HepG2 (cell line): ENCODE data around the gene TEAD1. TPM values are rescaled to one million over a fixed set of nuclear protein-coding genes. Genes with fewer than 3 reads are reported as not detected.

Source experiments
- SALL1 ChIP-seq: sonication (generic); formaldehyde crosslinking; IDR thresholded peaks from 2 replicates; pipeline ENCODE4 v1.8.0; 2022; ENCODE audit warnings: mild to moderate bottlenecking, missing genetic modification reagents
- TCF7 ChIP-seq: sonication (generic); IDR thresholded peaks from 2 replicates; pipeline ENCODE4 v1.6.1; 2016; ENCODE audit warnings: antibody characterized with exemption, low read depth
- ZBTB3 ChIP-seq: sonication (generic); formaldehyde crosslinking; IDR thresholded peaks from 2 replicates; pipeline ENCODE4 v1.4.0; 2020; ENCODE audit warnings: low read depth, mild to moderate bottlenecking, moderate library complexity, missing genetic modification reagents, borderline replicate concordance
- ZFAT ChIP-seq: sonication (generic); formaldehyde crosslinking; conservative IDR thresholded peaks from 2 replicates; pipeline ENCODE4 v1.8.1; 2023; ENCODE audit warnings: missing genetic modification reagents, inconsistent platforms
- ZNF660 ChIP-seq: sonication (generic); formaldehyde crosslinking; IDR thresholded peaks from 2 replicates; pipeline ENCODE4 v1.5.1; 2020; ENCODE audit warnings: mild to moderate bottlenecking, low read depth, missing genetic modification reagents, borderline replicate concordance
- ZNF75D ChIP-seq: sonication (generic); formaldehyde crosslinking; IDR thresholded peaks from 2 replicates; pipeline ENCODE4 v1.8.1; 2023; ENCODE audit warnings: missing genetic modification reagents, mild to moderate bottlenecking, borderline replicate concordance
- polyA plus RNA-seq, 8 experiments: library from polyadenylated mRNA; depleted of rRNA in 3 of 8; stranded (reverse) in 7 of 8; unstranded in 1 of 8; fragments of >200 nt; fragmentation: Illumina TruSeq in 4 of 8; extraction: Trizol in 4 of 8; gene quantifications; 2 replicates each; pipeline versions ENCODE4 v1.2.1 to v1.2.3, GENCODE V29; 2011 to 2016; ENCODE audit warnings: low read depth in 4 of 8, missing spikeins in 1 of 8, mixed read lengths in 1 of 8; ENCODE audit not compliant: insufficient read depth in 1 of 8
- total RNA-seq, 5 experiments: library from RNA; depleted of rRNA; stranded (reverse); fragments of >200 nt; fragmentation: Illumina TruSeq; extraction: Trizol; gene quantifications; 2 replicates each; pipeline ENCODE4 v1.2.3, GENCODE V29; 2016; ENCODE audit warnings: low read depth in 1 of 5
- TF ChIP-seq, protein P1 (sequence below), 2 experiments: fragments of 450-650 bp in 1 of 2; sonication (generic) in 1 of 2; formaldehyde crosslinking in 1 of 2; IDR thresholded peaks; 2 replicates each; pipeline versions ENCODE4 v1.6.1 to v1.8.0; 2016 to 2022; ENCODE audit warnings: antibody characterized with exemption in 1 of 2, mild to moderate bottlenecking in 1 of 2, missing genetic modification reagents in 1 of 2
- TF ChIP-seq, protein P2 (sequence below): sonication (generic); IDR thresholded peaks from 2 replicates; pipeline ENCODE4 v1.6.1; 2016; ENCODE audit warnings: low read depth, borderline replicate concordance
- TF ChIP-seq, protein P3 (sequence below): sonication (generic); formaldehyde crosslinking; IDR thresholded peaks from 2 replicates; pipeline ENCODE4 v1.5.0; 2020; ENCODE audit warnings: missing genetic modification reagents, mild to moderate bottlenecking, borderline replicate concordance
- TF ChIP-seq, protein P4 (sequence below): IDR thresholded peaks from 2 replicates; pipeline ENCODE4 v1.4.0; 2020; ENCODE audit warnings: mild to moderate bottlenecking, missing genetic modification reagents
- TF ChIP-seq, protein P5 (sequence below): sonication (generic); formaldehyde crosslinking; IDR thresholded peaks from 2 replicates; pipeline ENCODE4 v1.4.0; 2020; ENCODE audit warnings: missing genetic modification reagents, borderline replicate concordance

The TEAD1 gene
- total and polyA plus RNA-seq, 2 of the 13 experiments (the other 11 are each of a cell fraction or from before 2014, with no cell fraction given): 20.1 to 30.5 TPM

DNA sequence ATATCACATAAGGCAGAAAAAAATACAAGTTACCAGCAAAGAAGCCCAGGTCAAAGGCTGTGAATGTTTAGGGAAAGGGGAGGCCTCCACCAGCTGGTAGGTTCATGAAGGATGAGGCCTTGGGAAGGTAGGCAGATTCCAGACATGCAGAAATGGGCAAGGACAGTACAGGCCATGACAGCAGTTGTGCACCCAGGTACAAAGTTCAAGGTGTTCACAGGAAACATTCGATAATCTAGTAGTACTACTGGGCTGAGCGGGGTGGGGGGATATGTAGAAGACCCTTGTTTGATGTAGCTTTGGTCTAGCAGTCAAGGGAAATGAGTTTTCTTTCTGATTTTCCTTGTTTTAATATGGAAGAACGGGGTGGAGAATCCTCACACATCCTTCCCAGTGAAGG lies 182.1 kb downstream of the TEAD1 start (continued):
- TF ChIP-seq, protein P1, sequence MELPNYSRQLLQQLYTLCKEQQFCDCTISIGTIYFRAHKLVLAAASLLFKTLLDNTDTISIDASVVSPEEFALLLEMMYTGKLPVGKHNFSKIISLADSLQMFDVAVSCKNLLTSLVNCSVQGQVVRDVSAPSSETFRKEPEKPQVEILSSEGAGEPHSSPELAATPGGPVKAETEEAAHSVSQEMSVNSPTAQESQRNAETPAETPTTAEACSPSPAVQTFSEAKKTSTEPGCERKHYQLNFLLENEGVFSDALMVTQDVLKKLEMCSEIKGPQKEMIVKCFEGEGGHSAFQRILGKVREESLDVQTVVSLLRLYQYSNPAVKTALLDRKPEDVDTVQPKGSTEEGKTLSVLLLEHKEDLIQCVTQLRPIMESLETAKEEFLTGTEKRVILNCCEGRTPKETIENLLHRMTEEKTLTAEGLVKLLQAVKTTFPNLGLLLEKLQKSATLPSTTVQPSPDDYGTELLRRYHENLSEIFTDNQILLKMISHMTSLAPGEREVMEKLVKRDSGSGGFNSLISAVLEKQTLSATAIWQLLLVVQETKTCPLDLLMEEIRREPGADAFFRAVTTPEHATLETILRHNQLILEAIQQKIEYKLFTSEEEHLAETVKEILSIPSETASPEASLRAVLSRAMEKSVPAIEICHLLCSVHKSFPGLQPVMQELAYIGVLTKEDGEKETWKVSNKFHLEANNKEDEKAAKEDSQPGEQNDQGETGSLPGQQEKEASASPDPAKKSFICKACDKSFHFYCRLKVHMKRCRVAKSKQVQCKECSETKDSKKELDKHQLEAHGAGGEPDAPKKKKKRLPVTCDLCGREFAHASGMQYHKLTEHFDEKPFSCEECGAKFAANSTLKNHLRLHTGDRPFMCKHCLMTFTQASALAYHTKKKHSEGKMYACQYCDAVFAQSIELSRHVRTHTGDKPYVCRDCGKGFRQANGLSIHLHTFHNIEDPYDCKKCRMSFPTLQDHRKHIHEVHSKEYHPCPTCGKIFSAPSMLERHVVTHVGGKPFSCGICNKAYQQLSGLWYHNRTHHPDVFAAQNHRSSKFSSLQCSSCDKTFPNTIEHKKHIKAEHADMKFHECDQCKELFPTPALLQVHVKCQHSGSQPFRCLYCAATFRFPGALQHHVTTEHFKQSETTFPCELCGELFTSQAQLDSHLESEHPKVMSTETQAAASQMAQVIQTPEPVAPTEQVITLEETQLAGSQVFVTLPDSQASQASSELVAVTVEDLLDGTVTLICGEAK (IDR thresholded peaks at IDR 0.05): no peak
- TF ChIP-seq, protein P1 (CRISPR knock-in tag; IDR thresholded peaks at IDR 0.05): no peak
- no peak for TF ChIP-seq ZBTB3 (CRISPR knock-in tag)
- TF ChIP-seq, protein P2, sequence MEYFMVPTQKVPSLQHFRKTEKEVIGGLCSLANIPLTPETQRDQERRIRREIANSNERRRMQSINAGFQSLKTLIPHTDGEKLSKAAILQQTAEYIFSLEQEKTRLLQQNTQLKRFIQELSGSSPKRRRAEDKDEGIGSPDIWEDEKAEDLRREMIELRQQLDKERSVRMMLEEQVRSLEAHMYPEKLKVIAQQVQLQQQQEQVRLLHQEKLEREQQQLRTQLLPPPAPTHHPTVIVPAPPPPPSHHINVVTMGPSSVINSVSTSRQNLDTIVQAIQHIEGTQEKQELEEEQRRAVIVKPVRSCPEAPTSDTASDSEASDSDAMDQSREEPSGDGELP: 0 out of 2 replicates have a peak, but pooled peaks have one; percentile 21
- TF ChIP-seq, protein P3, sequence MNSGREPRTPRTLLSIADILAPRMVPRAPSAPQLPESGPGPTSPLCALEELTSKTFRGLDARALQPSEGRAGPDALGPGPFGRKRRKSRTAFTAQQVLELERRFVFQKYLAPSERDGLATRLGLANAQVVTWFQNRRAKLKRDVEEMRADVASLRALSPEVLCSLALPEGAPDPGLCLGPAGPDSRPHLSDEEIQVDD (CRISPR knock-in tag): no peak
- 0 out of 2 replicates have a peak, but pooled peaks have one; percentile 32 for TF ChIP-seq SALL1 (CRISPR knock-in tag)
- TF ChIP-seq, protein P4, sequence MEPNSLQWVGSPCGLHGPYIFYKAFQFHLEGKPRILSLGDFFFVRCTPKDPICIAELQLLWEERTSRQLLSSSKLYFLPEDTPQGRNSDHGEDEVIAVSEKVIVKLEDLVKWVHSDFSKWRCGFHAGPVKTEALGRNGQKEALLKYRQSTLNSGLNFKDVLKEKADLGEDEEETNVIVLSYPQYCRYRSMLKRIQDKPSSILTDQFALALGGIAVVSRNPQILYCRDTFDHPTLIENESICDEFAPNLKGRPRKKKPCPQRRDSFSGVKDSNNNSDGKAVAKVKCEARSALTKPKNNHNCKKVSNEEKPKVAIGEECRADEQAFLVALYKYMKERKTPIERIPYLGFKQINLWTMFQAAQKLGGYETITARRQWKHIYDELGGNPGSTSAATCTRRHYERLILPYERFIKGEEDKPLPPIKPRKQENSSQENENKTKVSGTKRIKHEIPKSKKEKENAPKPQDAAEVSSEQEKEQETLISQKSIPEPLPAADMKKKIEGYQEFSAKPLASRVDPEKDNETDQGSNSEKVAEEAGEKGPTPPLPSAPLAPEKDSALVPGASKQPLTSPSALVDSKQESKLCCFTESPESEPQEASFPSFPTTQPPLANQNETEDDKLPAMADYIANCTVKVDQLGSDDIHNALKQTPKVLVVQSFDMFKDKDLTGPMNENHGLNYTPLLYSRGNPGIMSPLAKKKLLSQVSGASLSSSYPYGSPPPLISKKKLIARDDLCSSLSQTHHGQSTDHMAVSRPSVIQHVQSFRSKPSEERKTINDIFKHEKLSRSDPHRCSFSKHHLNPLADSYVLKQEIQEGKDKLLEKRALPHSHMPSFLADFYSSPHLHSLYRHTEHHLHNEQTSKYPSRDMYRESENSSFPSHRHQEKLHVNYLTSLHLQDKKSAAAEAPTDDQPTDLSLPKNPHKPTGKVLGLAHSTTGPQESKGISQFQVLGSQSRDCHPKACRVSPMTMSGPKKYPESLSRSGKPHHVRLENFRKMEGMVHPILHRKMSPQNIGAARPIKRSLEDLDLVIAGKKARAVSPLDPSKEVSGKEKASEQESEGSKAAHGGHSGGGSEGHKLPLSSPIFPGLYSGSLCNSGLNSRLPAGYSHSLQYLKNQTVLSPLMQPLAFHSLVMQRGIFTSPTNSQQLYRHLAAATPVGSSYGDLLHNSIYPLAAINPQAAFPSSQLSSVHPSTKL (CRISPR knock-in tag): peak; percentile 33; the same call in 1 of the 2 replicates
- no peak for TF ChIP-seq TCF7
- TF ChIP-seq, protein P5, sequence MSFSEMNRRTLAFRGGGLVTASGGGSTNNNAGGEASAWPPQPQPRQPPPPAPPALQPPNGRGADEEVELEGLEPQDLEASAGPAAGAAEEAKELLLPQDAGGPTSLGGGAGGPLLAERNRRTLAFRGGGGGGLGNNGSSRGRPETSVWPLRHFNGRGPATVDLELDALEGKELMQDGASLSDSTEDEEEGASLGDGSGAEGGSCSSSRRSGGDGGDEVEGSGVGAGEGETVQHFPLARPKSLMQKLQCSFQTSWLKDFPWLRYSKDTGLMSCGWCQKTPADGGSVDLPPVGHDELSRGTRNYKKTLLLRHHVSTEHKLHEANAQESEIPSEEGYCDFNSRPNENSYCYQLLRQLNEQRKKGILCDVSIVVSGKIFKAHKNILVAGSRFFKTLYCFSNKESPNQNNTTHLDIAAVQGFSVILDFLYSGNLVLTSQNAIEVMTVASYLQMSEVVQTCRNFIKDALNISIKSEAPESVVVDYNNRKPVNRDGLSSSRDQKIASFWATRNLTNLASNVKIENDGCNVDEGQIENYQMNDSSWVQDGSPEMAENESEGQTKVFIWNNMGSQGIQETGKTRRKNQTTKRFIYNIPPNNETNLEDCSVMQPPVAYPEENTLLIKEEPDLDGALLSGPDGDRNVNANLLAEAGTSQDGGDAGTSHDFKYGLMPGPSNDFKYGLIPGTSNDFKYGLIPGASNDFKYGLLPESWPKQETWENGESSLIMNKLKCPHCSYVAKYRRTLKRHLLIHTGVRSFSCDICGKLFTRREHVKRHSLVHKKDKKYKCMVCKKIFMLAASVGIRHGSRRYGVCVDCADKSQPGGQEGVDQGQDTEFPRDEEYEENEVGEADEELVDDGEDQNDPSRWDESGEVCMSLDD (CRISPR knock-in tag): no peak
- no peak for TF ChIP-seq ZNF660 (CRISPR knock-in tag)
- no peak for TF ChIP-seq ZFAT (CRISPR knock-in tag)
- no peak for TF ChIP-seq ZNF75D (CRISPR knock-in tag)
